ENCODE data around the gene PRKCH.

- TF ChIP-seq POLR2A (IDR thresholded peaks at IDR 0.05; ENCODE audit: low read length) (no peak), GATA3 (IDR thresholded peaks at IDR 0.05; ENCODE audit: borderline replicate concordance) (no peak), CTCF (IDR thresholded peaks at IDR 0.05) (no peak), KDM5A (IDR thresholded peaks at IDR 0.05) (no peak), FOXS1 (CRISPR knock-in tag; IDR thresholded peaks at IDR 0.05) (no peak), JUN (IDR thresholded peaks at IDR 0.05) (no peak), BHLHE40 (IDR thresholded peaks at IDR 0.05; ENCODE audit: low read depth, low read length) (no peak)
Measured at GRCh38 chr14:61460063-61460462, 138.7 kb downstream of the PRKCH start.

Measured in A549 (cell line).